GM12892 (cell line): Measurements from ENCODE around the gene SMIM24.

Experiments used
- POLR2A ChIP-seq: IDR thresholded peaks from 2 replicates; pipeline ENCODE4 v1.6.1; 2011; ENCODE audit warnings: low read depth, low read length, control low read depth
- POLR2AphosphoS5 ChIP-seq: IDR thresholded peaks from 2 replicates; pipeline ENCODE4 v1.6.1; 2011; ENCODE audit warnings: low read depth, low read length, control low read depth
- TAF1 ChIP-seq: IDR thresholded peaks from 2 replicates; pipeline ENCODE4 v1.6.1; 2011; ENCODE audit warnings: low read depth, mild to moderate bottlenecking, control low read depth, low read length, borderline replicate concordance

GRCh38 chr19:3467437-3468198 is 12.7 kb downstream of the SMIM24 start:
- TF ChIP-seq POLR2A (no peak), POLR2AphosphoS5 (no peak), TAF1 (no peak)
